GM23248 (cell line): ENCODE data around the gene EIF4E3. TPM values are rescaled to one million over a fixed set of nuclear protein-coding genes. Genes with fewer than 3 reads are reported as not detected.
A peak's percentile ranks its signal among the peaks of the same experiment; 100 is the strongest.

Source experiments
- DNase-seq: peaks from one replicate; pipeline ENCODE4 v3.0.0-alpha.2; 2015
- H2AFZ ChIP-seq: fragments of 200-600 bp; sonication (generic); 2 replicates; pipeline ENCODE4 v1.6.1; 2016; ENCODE audit warnings: antibody characterized with exemption
- H3F3A ChIP-seq: fragments of 200-600 bp; sonication (generic); 2 replicates; pipeline ENCODE4 v1.6.1; 2016; ENCODE audit warnings: mild to moderate bottlenecking, antibody characterized with exemption, mixed run types; ENCODE audit not compliant: insufficient read depth
- H3K27ac ChIP-seq: fragments of 200-600 bp; sonication (generic); 2 replicates; pipeline ENCODE4 v1.5.1; 2016; ENCODE audit warnings: mild to moderate bottlenecking
- H3K27me3 ChIP-seq: fragments of 200-600 bp; sonication (generic); replicated peaks from 2 replicates; pipeline ENCODE4 v1.6.1; 2016; ENCODE audit warnings: mild to moderate bottlenecking; ENCODE audit not compliant: insufficient read depth
- H3K36me3 ChIP-seq: fragments of 200-600 bp; sonication (generic); 2 replicates; pipeline ENCODE4 v1.6.1; 2016; ENCODE audit warnings: low read depth, mild to moderate bottlenecking
- H3K4me1 ChIP-seq: fragments of 200-600 bp; sonication (generic); 2 replicates; pipeline ENCODE4 v1.6.1; 2016; ENCODE audit warnings: mild to moderate bottlenecking; ENCODE audit not compliant: insufficient read depth
- H3K4me2 ChIP-seq: fragments of 200-600 bp; sonication (generic); one replicate; pipeline ENCODE4 v1.6.1; 2016; ENCODE audit warnings: mild to moderate bottlenecking; ENCODE audit not compliant: unreplicated experiment
- H3K4me3 ChIP-seq: fragments of 200-600 bp; sonication (generic); 2 replicates; pipeline ENCODE4 v1.5.1; 2016; ENCODE audit warnings: mild to moderate bottlenecking
- H3K79me2 ChIP-seq: fragments of 200-600 bp; sonication (generic); 2 replicates; pipeline ENCODE4 v1.6.1; 2016; ENCODE audit warnings: mild to moderate bottlenecking; ENCODE audit not compliant: insufficient read depth
- H3K9ac ChIP-seq: fragments of 200-600 bp; sonication (generic); 2 replicates; pipeline ENCODE4 v1.6.1; 2016; ENCODE audit warnings: mild to moderate bottlenecking
- H3K9me2 ChIP-seq: fragments of 200-600 bp; sonication (generic); 2 replicates; pipeline ENCODE4 v1.6.1; 2016; ENCODE audit warnings: mixed run types, mild to moderate bottlenecking, moderate library complexity; ENCODE audit not compliant: insufficient read depth
- H3K9me3 ChIP-seq: fragments of 200-600 bp; sonication (generic); one replicate; pipeline ENCODE4 v1.6.1; 2017; ENCODE audit warnings: low read depth
- H4K20me1 ChIP-seq: fragments of 200-600 bp; sonication (generic); 2 replicates; pipeline ENCODE4 v1.6.0; 2016; ENCODE audit not compliant: insufficient read depth
- EZH2 ChIP-seq: fragments of 200-600 bp; sonication (generic); IDR thresholded peaks from 2 replicates; pipeline ENCODE4 v1.6.1; 2018; ENCODE audit warnings: antibody characterized with exemption, mild to moderate bottlenecking; ENCODE audit not compliant: insufficient read depth, poor library complexity, severe bottlenecking
- EZH2phosphoT487 ChIP-seq: fragments of 200-600 bp; sonication (generic); IDR thresholded peaks from 2 replicates; pipeline ENCODE4 v1.6.1; 2018; ENCODE audit warnings: antibody characterized with exemption, moderate library complexity, mild to moderate bottlenecking, low read depth; ENCODE audit not compliant: insufficient read depth
- WGBS, 2 experiments: methylation state at CpG; one replicate each; pipeline ENCODE4 v1.1.6; 2015 to 2017; ENCODE audit warnings: low lambda C conversion rate in 2 of 2, low coverage in 1 of 2; ENCODE audit errors: missing lambda C conversion rate in 2 of 2; 5-methylcytosine and 5-hydroxymethylcytosine counted together
- in situ Hi-C: fragments of 300-500 bp; cut with MboI; formaldehyde crosslinking; loops from 2 replicates; pipeline ENCODE4 v1.15.0; 2020
- polyA plus RNA-seq: library from polyadenylated mRNA; unstranded; fragments of >200 nt; fragmentation: Nextera tagmentation; extraction: Ambion mirVana; gene quantifications from 2 replicates; pipeline ENCODE4 v1.2.1, GENCODE V29; 2016
- total RNA-seq: library from RNA; depleted of rRNA; stranded (reverse); fragments of >200 nt; shearing (Covaris generic); gene quantifications from 2 replicates; pipeline ENCODE4 v1.2.3, GENCODE V29; 2014

The EIF4E3 gene
- total and polyA plus RNA-seq, 2 experiments from 2014 or later: 1.1 TPM

DNA sequence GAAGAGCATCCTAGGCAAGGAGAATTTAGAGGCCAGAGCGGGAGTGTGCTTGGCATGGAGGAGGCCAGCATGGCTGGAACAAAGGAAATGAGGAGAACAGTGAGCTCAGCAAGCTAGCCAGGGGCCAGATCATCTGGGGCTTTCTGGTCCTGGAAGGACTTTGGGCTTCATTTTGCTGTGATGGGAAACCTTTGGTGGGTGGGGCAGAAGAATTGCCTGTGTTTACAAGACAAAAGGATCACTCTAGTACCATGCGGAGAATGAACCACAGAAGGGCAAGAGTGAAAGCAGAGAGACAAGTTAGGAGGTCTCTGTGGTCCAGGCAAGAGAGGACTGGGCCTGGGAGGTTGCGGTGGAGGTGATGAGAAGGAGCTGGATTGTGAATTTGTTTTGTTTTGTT is 80.1 kb downstream of the EIF4E3 start:
- Histone ChIP-seq H3K4me3 (no peak overlapping the region), H4K20me1 (no peaks in the 10 kb centered on the region), H2AFZ (no peak overlapping the region), H3K27ac (no peak overlapping the region), H3K9me2 (no peaks in the 10 kb centered on the region), H3F3A (no peaks in the 10 kb centered on the region), H3K4me1 (no peaks in the 10 kb centered on the region), H3K79me2 (no peaks in the 10 kb centered on the region), H3K36me3 (no peaks in the 10 kb centered on the region), H3K4me2 (no peak overlapping the region), H3K9me3 (no peaks in the 10 kb centered on the region), H3K9ac (no peak overlapping the region), H3K27me3 (0 out of 2 replicates have a peak, but pooled peaks cover 2% of the 10 kb centered on the region)
- 94 to 95% methylated on average over 3 of the region's 3 CpGs for WGBS, 2 experiments
- in situ Hi-C loops: no loop called here
- no peak for TF ChIP-seq EZH2
- no peak for TF ChIP-seq EZH2phosphoT487
- no peak for DNase-seq

DNA sequence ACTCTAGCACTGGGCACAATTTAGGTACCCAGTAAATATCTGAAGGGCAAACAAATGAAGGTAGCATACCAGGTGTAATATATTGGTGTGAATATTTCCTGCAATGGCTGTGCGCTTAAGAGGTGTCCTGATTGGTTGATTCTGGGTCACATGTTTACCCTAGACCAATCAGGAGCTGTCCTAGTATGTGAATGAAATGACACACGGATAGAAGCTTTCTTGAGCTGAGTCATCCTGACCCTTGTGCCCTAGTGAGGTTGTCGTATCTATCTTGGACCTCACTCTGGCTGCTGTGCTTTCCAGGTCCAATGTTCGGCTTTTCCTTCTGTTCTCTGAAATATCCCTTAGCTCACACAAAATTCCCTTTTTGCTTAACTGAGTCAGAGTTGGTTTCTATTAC is 83.5 kb downstream of the EIF4E3 start:
- no peak overlapping the region for H3K9ac ChIP-seq
- no peaks in the 10 kb centered on the region for H3K79me2 ChIP-seq
- H3F3A ChIP-seq: no peaks in the 10 kb centered on the region
- peak; percentile 5 for DNase-seq
- in situ Hi-C loops: no loop called here
- no peaks in the 10 kb centered on the region for H3K9me3 ChIP-seq
- no peaks in the 10 kb centered on the region for H3K4me1 ChIP-seq
- H2AFZ ChIP-seq: no peak overlapping the region
- H3K9me2 ChIP-seq: no peaks in the 10 kb centered on the region
- TF ChIP-seq EZH2 (no peak), EZH2phosphoT487 (no peak)
- WGBS, 2 experiments: 85 to 96% methylated on average over 4 of the region's 4 CpGs
- no peaks in the 10 kb centered on the region for H3K36me3 ChIP-seq
- H4K20me1 ChIP-seq: no peaks in the 10 kb centered on the region
- H3K27ac ChIP-seq: no peak overlapping the region
- H3K4me3 ChIP-seq: no peak overlapping the region
- no peak overlapping the region for H3K4me2 ChIP-seq
- H3K27me3 ChIP-seq: 0 out of 2 replicates have a peak, but pooled peaks cover 10% of the 10 kb centered on the region

DNA sequence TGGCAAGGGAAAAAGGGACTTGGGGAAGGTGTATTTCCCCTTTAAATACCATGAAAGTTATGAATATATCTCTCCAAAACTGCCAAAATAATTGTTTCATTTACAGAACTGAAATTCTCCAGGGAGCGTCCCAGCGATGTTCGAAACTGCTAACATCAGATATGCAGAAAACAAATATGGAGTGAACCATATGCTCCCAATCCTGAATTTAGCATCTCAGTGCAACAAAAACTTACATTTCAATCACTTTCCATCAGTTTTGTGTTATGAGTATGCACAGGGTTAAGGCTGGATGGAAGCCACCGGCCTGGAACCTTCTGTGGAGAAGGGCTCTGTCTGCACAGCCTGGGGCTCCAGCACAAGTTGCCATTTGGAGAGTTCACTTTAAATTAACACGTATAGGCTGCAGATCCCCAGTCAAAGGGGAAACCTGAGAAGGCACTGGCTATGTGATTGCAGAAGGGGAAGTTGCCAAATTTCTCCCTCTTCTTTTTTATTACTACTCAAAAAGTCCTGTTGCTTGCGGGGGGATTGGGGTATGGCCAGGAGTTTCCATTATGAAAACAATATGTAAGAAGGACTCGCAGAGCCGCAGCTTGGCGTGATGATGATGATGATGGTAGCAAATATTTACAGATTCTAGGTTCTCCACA is 84.7 kb downstream of the EIF4E3 start:
- Histone ChIP-seq H3K4me1 (no peaks in the 10 kb centered on the region), H3F3A (no peaks in the 10 kb centered on the region), H3K9me2 (no peaks in the 10 kb centered on the region), H3K79me2 (no peaks in the 10 kb centered on the region), H3K27me3 (peaks cover 14% of the 10 kb centered on the region), H3K9me3 (no peaks in the 10 kb centered on the region), H3K27ac (no peak overlapping the region), H3K9ac (no peak overlapping the region), H3K4me3 (no peak overlapping the region), H3K36me3 (no peaks in the 10 kb centered on the region), H2AFZ (no peak overlapping the region), H3K4me2 (no peak overlapping the region), H4K20me1 (no peaks in the 10 kb centered on the region)
- 82 to 86% methylated on average over 9 of the region's 9 CpGs for WGBS, 2 experiments
- TF ChIP-seq EZH2phosphoT487: no peak
- TF ChIP-seq EZH2: no peak
- in situ Hi-C loops: no loop called here
- no peak for DNase-seq

DNA sequence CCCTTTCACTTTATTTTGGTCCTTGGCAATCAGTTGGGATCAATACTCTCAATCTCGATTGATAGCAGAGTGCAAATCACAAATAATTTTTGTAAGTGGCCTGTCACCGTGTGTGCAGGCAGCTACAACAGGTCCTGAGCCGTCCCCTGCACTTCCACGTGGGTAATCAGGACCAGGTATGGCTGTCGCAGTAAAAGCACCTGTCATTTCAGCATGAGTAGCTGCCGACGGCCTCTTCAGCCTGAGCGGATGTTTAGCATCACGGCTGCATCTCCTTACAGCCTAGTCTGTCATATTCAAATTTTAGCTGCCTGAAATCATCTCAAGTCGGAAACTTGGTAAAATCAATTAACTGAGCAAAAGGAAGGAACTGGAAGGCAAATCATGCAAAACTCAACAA is 88.7 kb downstream of the EIF4E3 start:
- Histone ChIP-seq H3K79me2 (no peaks in the 10 kb centered on the region), H3K4me2 (no peak overlapping the region), H3F3A (no peaks in the 10 kb centered on the region), H3K9me3 (no peaks in the 10 kb centered on the region), H4K20me1 (no peaks in the 10 kb centered on the region), H3K9me2 (no peaks in the 10 kb centered on the region), H3K36me3 (no peaks in the 10 kb centered on the region), H3K27me3 (peaks cover 14% of the 10 kb centered on the region), H3K4me1 (no peaks in the 10 kb centered on the region), H3K27ac (no peak overlapping the region), H2AFZ (no peak overlapping the region), H3K4me3 (no peak overlapping the region), H3K9ac (no peak overlapping the region)
- TF ChIP-seq EZH2phosphoT487 (no peak), EZH2 (no peak)
- in situ Hi-C loops: no loop called here
- no peak for DNase-seq
- WGBS, 2 experiments: 89 to 90% methylated on average over 10 of the region's 10 CpGs
